ENCODE data around the gene MACO1. TPM values are rescaled to one million over a fixed set of nuclear protein-coding genes. Genes with fewer than 3 reads are reported as not detected.
"Not testable (repeated sequence)": the region's sequence is repeated elsewhere in the genome, so short reads cannot be mapped to it uniquely, and the experiment has no call there.

MACO1 gene
- total RNA-seq, 2 experiments from 2014 or later, result 17.1 to 18.0 TPM

- intact Hi-C loops (cut with micrococcal nuclease), result no loop called here
- no peak for TF ChIP-seq CTCF (IDR thresholded peaks at IDR 0.05)
- no peak for ATAC-seq
Measured at GRCh38 chr1:25392841-25393240, 37.9 kb upstream of the MACO1 start.

GRCh38 chr1:25397549-25397948 is 33.1 kb upstream of the MACO1 start:
- H3K4me3 Mint-ChIP-seq; POLR2A ChIA-PET; ATAC-seq; H3K36me3 Mint-ChIP-seq (ENCODE audit: low read depth); intact Hi-C loops (cut with micrococcal nuclease); H3K27me3 Mint-ChIP-seq; CTCF ChIA-PET; H3K4me1 Mint-ChIP-seq (ENCODE audit: low read depth); H3K27ac Mint-ChIP-seq; H3K9me3 Mint-ChIP-seq; DNase-seq: not testable (repeated sequence)

More at GRCh38 chr1:25392841-25393240, 37.9 kb upstream of the MACO1 start:
- H3K27me3 Mint-ChIP-seq, result no peaks in the 10 kb centered on the region
- H3K4me1 Mint-ChIP-seq (ENCODE audit: low read depth), result peaks cover 3% of the 10 kb centered on the region
- DNase-seq, result no peak
- H3K4me3 Mint-ChIP-seq, result no peak overlapping the region
- H3K27ac Mint-ChIP-seq, result no peak overlapping the region
- ChIA-PET CTCF (no interaction called here), POLR2A (interaction anchor here (0.7 kb wide), 1 partner anchor 39 kb away, joined by 3 read pairs; no protein-coding TSS in a partner anchor)
- H3K9me3 Mint-ChIP-seq, result no peaks in the 10 kb centered on the region
- H3K36me3 Mint-ChIP-seq (ENCODE audit: low read depth), result no peaks in the 10 kb centered on the region

- intact Hi-C loops (cut with micrococcal nuclease), result not testable (repeated sequence)
Measured at GRCh38 chr1:25398079-25398478, 32.6 kb upstream of the MACO1 start.

GRCh38 chr1:25402947-25403803 is 27.5 kb upstream of the MACO1 start:
- ATAC-seq (peak; percentile 77), DNase-seq (peak; percentile 9)
- POLR2A ChIA-PET; H3K9me3 Mint-ChIP-seq; H3K4me3 Mint-ChIP-seq; H3K27ac Mint-ChIP-seq; H3K27me3 Mint-ChIP-seq; H3K36me3 Mint-ChIP-seq (ENCODE audit: low read depth); H3K4me1 Mint-ChIP-seq (ENCODE audit: low read depth): not testable (repeated sequence)
- intact Hi-C loops (cut with micrococcal nuclease), result loop anchor here (10.0 kb wide), 1 partner anchor 122 kb away; no protein-coding TSS in a partner anchor
- CTCF ChIA-PET, result interaction anchor here (0.7 kb wide), 1 partner anchor 73 kb away, joined by 3 read pairs; no protein-coding TSS in a partner anchor

More at GRCh38 chr1:25398079-25398478, 32.6 kb upstream of the MACO1 start:
- H3K27me3 Mint-ChIP-seq; H3K9me3 Mint-ChIP-seq; H3K4me1 Mint-ChIP-seq (ENCODE audit: low read depth); DNase-seq; H3K36me3 Mint-ChIP-seq (ENCODE audit: low read depth); H3K4me3 Mint-ChIP-seq; CTCF ChIA-PET; H3K27ac Mint-ChIP-seq; ATAC-seq; POLR2A ChIA-PET: not testable (repeated sequence)

- POLR2A ChIA-PET; H3K36me3 Mint-ChIP-seq (ENCODE audit: low read depth); H3K4me1 Mint-ChIP-seq (ENCODE audit: low read depth); DNase-seq; H3K9me3 Mint-ChIP-seq; H3K27me3 Mint-ChIP-seq; ATAC-seq; H3K4me3 Mint-ChIP-seq; H3K27ac Mint-ChIP-seq: not testable (repeated sequence)
- CTCF ChIA-PET, result interaction anchor here (0.7 to 1.0 kb wide), 2 partner anchors 114 to 119 kb away, joined by 3 to 6 read pairs; no protein-coding TSS in a partner anchor
- intact Hi-C loops (cut with micrococcal nuclease), result loop anchor here (10.0 kb wide), 1 partner anchor 119 kb away; no protein-coding TSS in a partner anchor
Measured at GRCh38 chr1:25405731-25406305, 24.9 kb upstream of the MACO1 start.

GRCh38 chr1:25409641-25410427 is 20.9 kb upstream of the MACO1 start:
- ATAC-seq; H3K4me1 Mint-ChIP-seq (ENCODE audit: low read depth); DNase-seq; POLR2A ChIA-PET; H3K36me3 Mint-ChIP-seq (ENCODE audit: low read depth); CTCF ChIA-PET; H3K4me3 Mint-ChIP-seq; H3K27ac Mint-ChIP-seq; H3K9me3 Mint-ChIP-seq; H3K27me3 Mint-ChIP-seq: not testable (repeated sequence)
- intact Hi-C loops (cut with micrococcal nuclease), result loop anchor here (5.0 to 10.0 kb wide), 2 partner anchors 115 to 123 kb away; no protein-coding TSS in a partner anchor

- ATAC-seq; H3K9me3 Mint-ChIP-seq; H3K27ac Mint-ChIP-seq; H3K27me3 Mint-ChIP-seq; H3K36me3 Mint-ChIP-seq (ENCODE audit: low read depth); H3K4me1 Mint-ChIP-seq (ENCODE audit: low read depth); CTCF ChIA-PET; H3K4me3 Mint-ChIP-seq; DNase-seq; POLR2A ChIA-PET: not testable (repeated sequence)
- intact Hi-C loops (cut with micrococcal nuclease), result loop anchor here (5.0 kb wide), 1 partner anchor 126 kb away; no protein-coding TSS in a partner anchor
Measured at GRCh38 chr1:25412872-25413623, 17.6 kb upstream of the MACO1 start.

- ATAC-seq; H3K4me1 Mint-ChIP-seq (ENCODE audit: low read depth); H3K27ac Mint-ChIP-seq; POLR2A ChIA-PET; H3K9me3 Mint-ChIP-seq; H3K4me3 Mint-ChIP-seq; DNase-seq; H3K36me3 Mint-ChIP-seq (ENCODE audit: low read depth); CTCF ChIA-PET; H3K27me3 Mint-ChIP-seq: not testable (repeated sequence)
- intact Hi-C loops (cut with micrococcal nuclease), result loop anchor here (5.0 kb wide), 1 partner anchor 127 kb away; no protein-coding TSS in a partner anchor
Measured at GRCh38 chr1:25414157-25414556, 16.5 kb upstream of the MACO1 start.

GRCh38 chr1:25414578-25414977 is 16.1 kb upstream of the MACO1 start:
- H3K4me3 Mint-ChIP-seq; H3K27ac Mint-ChIP-seq; CTCF ChIA-PET; DNase-seq; H3K4me1 Mint-ChIP-seq (ENCODE audit: low read depth); H3K27me3 Mint-ChIP-seq; H3K9me3 Mint-ChIP-seq; ATAC-seq; H3K36me3 Mint-ChIP-seq (ENCODE audit: low read depth): not testable (repeated sequence)
- POLR2A ChIA-PET, result interaction anchor here (0.6 kb wide), 1 partner anchor 701 kb away, joined by 3 read pairs; no protein-coding TSS in a partner anchor
- intact Hi-C loops (cut with micrococcal nuclease), result loop anchor here (5.0 kb wide), 1 partner anchor 127 kb away; no protein-coding TSS in a partner anchor

- CTCF ChIA-PET; H3K27ac Mint-ChIP-seq; H3K4me3 Mint-ChIP-seq; intact Hi-C loops (cut with micrococcal nuclease); POLR2A ChIA-PET; ATAC-seq; H3K27me3 Mint-ChIP-seq; H3K9me3 Mint-ChIP-seq; DNase-seq; H3K4me1 Mint-ChIP-seq (ENCODE audit: low read depth); H3K36me3 Mint-ChIP-seq (ENCODE audit: low read depth): not testable (repeated sequence)
Measured at GRCh38 chr1:25417280-25417679, 13.4 kb upstream of the MACO1 start.

Measured in activated CD8-positive, alpha-beta T cell treated with anti-CD3 and anti-CD28 coated beads for 36 hours (primary cell).